MM.1S (cell line): Measurements from ENCODE around the gene MINDY3.

ENCODE experiments used
- DNase-seq: peaks from one replicate; pipeline ENCODE4 v3.0.0-alpha.2; 2015
- H2AFZ ChIP-seq: fragments of 300-600 bp; sonication (generic); 2 replicates; pipeline ENCODE4 v1.6.0; 2016; ENCODE audit warnings: antibody characterized with exemption, low read length
- H3F3A ChIP-seq: fragments of 300-600 bp; sonication (generic); 2 replicates; pipeline ENCODE4 v1.6.1; 2016; ENCODE audit warnings: mild to moderate bottlenecking, antibody characterized with exemption, low read length, moderate library complexity, mixed read lengths; ENCODE audit not compliant: insufficient read depth
- H3K27ac ChIP-seq: fragments of 300-600 bp; sonication (generic); 2 replicates; pipeline ENCODE4 v1.5.1; 2016; ENCODE audit warnings: mild to moderate bottlenecking, low read length
- H3K27me3 ChIP-seq: fragments of 300-600 bp; sonication (generic); replicated peaks from 2 replicates; pipeline ENCODE4 v1.6.0; 2016; ENCODE audit warnings: low read length; ENCODE audit not compliant: insufficient read depth
- H3K36me3 ChIP-seq: fragments of 300-600 bp; sonication (generic); replicated peaks from 2 replicates; pipeline ENCODE4 v1.6.1; 2016; ENCODE audit warnings: mild to moderate bottlenecking, low read length, mixed read lengths; ENCODE audit not compliant: insufficient read depth
- H3K4me1 ChIP-seq: fragments of 300-600 bp; sonication (generic); 2 replicates; pipeline ENCODE4 v1.6.1; 2016; ENCODE audit warnings: low read length, mixed read lengths
- H3K4me2 ChIP-seq: fragments of 300-600 bp; sonication (generic); 2 replicates; pipeline ENCODE4 v1.6.0; 2016; ENCODE audit warnings: low read depth, low read length
- H3K4me3 ChIP-seq: fragments of 300-600 bp; sonication (generic); 2 replicates; pipeline ENCODE4 v1.5.1; 2016; ENCODE audit warnings: low read length, mixed read lengths
- H3K79me2 ChIP-seq: fragments of 300-600 bp; sonication (generic); 2 replicates; pipeline ENCODE4 v1.6.1; 2016; ENCODE audit warnings: mixed run types, low read length, mixed read lengths
- H3K9ac ChIP-seq: fragments of 300-600 bp; sonication (generic); 2 replicates; pipeline ENCODE4 v1.6.1; 2016; ENCODE audit warnings: low read length, mixed read lengths
- H3K9me2 ChIP-seq: fragments of 300-600 bp; sonication (generic); replicated peaks from 2 replicates; pipeline ENCODE4 v1.6.1; 2016; ENCODE audit warnings: mild to moderate bottlenecking, low read length, mixed read lengths; ENCODE audit not compliant: insufficient read depth
- H3K9me3 ChIP-seq: fragments of 300-600 bp; sonication (generic); replicated peaks from 2 replicates; pipeline ENCODE4 v1.6.1; 2016; ENCODE audit warnings: mild to moderate bottlenecking, low read length, mixed read lengths; ENCODE audit not compliant: insufficient read depth
- H4K20me1 ChIP-seq: fragments of 300-600 bp; sonication (generic); 2 replicates; pipeline ENCODE4 v1.6.1; 2016; ENCODE audit warnings: mild to moderate bottlenecking, low read length, moderate library complexity, mixed read lengths; ENCODE audit not compliant: insufficient read depth
- EZH2 ChIP-seq: fragments of 300-600 bp; sonication (generic); optimal IDR thresholded peaks from 2 replicates; pipeline ENCODE3; 2017; ENCODE audit warnings: low read depth, mild to moderate bottlenecking, antibody characterized with exemption, low read length, mixed read lengths
- EZH2phosphoT487 ChIP-seq: fragments of 300-600 bp; sonication (generic); IDR thresholded peaks from 2 replicates; pipeline ENCODE4 v1.6.1; 2018; ENCODE audit warnings: antibody characterized with exemption, low read length
- TF ChIP-seq, protein P1 (sequence below): fragments of 300-600 bp; sonication (generic); IDR thresholded peaks from 2 replicates; pipeline ENCODE4 v1.5.1; 2016; ENCODE audit warnings: antibody characterized with exemption, low read length, mixed read lengths

Gene MINDY3

GRCh38 chr10:15869935-15870334 is 9.6 kb upstream of the MINDY3 start:
- H3K79me2 ChIP-seq: no peaks in the 10 kb centered on the region

DNA sequence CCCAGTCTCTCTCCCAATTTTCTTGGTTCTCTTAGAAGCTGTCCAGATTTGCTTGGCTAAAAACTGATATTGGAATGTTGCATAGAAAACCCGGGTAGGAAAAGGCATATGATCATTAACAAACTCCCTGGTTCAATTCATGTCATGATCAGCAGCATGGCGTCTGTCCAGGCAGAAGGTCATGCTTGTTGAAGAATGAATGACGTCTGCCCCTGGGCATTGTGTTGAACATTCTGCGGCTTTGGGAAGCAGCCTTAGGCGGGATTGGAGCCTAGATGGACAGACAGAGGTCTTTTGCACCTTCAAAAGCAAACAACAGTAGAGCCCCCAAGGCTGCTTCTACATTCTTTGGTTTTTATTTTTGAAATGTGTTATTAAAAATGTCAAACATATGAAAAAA is 7.7 kb upstream of the MINDY3 start:
- no peaks in the 10 kb centered on the region for H3F3A ChIP-seq
- no peak for TF ChIP-seq EZH2
- H3K36me3 ChIP-seq: no peaks in the 10 kb centered on the region
- no peak overlapping the region for H3K27ac ChIP-seq
- no peak for DNase-seq
- no peaks in the 10 kb centered on the region for H3K4me1 ChIP-seq
- no peaks in the 10 kb centered on the region for H3K9me2 ChIP-seq
- no peak overlapping the region for H3K9ac ChIP-seq
- H3K79me2 ChIP-seq: no peaks in the 10 kb centered on the region
- no peaks in the 10 kb centered on the region for H3K27me3 ChIP-seq
- no peak overlapping the region for H3K4me2 ChIP-seq
- no peak overlapping the region for H3K4me3 ChIP-seq
- no peaks in the 10 kb centered on the region for H4K20me1 ChIP-seq
- no peak overlapping the region for H2AFZ ChIP-seq
- H3K9me3 ChIP-seq: no peaks in the 10 kb centered on the region

More at GRCh38 chr10:15869935-15870334, 9.6 kb upstream of the MINDY3 start:
- H2AFZ ChIP-seq: no peak overlapping the region
- H3K9ac ChIP-seq: no peak overlapping the region
- H4K20me1 ChIP-seq: no peaks in the 10 kb centered on the region
- no peak overlapping the region for H3K4me2 ChIP-seq
- no peak for DNase-seq
- no peaks in the 10 kb centered on the region for H3K9me3 ChIP-seq
- TF ChIP-seq EZH2phosphoT487 (no peak), EZH2 (no peak)
- TF ChIP-seq, protein P1, sequence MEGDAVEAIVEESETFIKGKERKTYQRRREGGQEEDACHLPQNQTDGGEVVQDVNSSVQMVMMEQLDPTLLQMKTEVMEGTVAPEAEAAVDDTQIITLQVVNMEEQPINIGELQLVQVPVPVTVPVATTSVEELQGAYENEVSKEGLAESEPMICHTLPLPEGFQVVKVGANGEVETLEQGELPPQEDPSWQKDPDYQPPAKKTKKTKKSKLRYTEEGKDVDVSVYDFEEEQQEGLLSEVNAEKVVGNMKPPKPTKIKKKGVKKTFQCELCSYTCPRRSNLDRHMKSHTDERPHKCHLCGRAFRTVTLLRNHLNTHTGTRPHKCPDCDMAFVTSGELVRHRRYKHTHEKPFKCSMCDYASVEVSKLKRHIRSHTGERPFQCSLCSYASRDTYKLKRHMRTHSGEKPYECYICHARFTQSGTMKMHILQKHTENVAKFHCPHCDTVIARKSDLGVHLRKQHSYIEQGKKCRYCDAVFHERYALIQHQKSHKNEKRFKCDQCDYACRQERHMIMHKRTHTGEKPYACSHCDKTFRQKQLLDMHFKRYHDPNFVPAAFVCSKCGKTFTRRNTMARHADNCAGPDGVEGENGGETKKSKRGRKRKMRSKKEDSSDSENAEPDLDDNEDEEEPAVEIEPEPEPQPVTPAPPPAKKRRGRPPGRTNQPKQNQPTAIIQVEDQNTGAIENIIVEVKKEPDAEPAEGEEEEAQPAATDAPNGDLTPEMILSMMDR: no peak
- H3K4me3 ChIP-seq: no peak overlapping the region
- H3K27ac ChIP-seq: no peak overlapping the region
- H3F3A ChIP-seq: no peaks in the 10 kb centered on the region
- no peaks in the 10 kb centered on the region for H3K9me2 ChIP-seq
- H3K27me3 ChIP-seq: no peaks in the 10 kb centered on the region
- H3K36me3 ChIP-seq: no peaks in the 10 kb centered on the region
- H3K4me1 ChIP-seq: no peaks in the 10 kb centered on the region

DNA sequence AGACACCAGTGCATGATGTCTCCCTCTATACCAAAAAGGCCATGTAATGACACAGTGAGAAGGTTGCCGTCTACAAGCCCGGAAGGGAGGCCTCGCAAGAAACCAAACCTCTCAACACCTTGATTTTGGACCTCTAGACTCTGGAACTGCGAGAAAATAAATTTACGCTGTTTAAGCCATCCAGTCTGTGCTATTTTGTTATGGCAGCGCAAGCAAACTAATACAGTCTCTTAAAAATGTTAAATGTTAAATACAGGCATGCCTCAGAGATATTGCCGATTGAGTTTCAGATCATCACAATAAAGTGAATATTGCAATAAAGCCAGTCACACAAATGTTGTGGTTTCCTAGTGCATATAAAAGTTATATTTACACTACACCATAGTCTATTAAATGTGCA is 5.0 kb upstream of the MINDY3 start:
- H3K27ac ChIP-seq: no peak overlapping the region
- H3K36me3 ChIP-seq: no peaks in the 10 kb centered on the region
- no peak overlapping the region for H3K9ac ChIP-seq
- TF ChIP-seq, protein P1: no peak
- TF ChIP-seq EZH2phosphoT487: no peak
- TF ChIP-seq EZH2: no peak
- no peaks in the 10 kb centered on the region for H3K27me3 ChIP-seq
- no peak overlapping the region for H3K4me2 ChIP-seq
- no peaks in the 10 kb centered on the region for H3K79me2 ChIP-seq
- no peak overlapping the region for H2AFZ ChIP-seq
- no peaks in the 10 kb centered on the region for H4K20me1 ChIP-seq
- no peak overlapping the region for H3K4me3 ChIP-seq
- no peak for DNase-seq
- H3K4me1 ChIP-seq: peaks cover 8% of the 10 kb centered on the region; the same call in 1 of the 2 replicates
- no peaks in the 10 kb centered on the region for H3K9me2 ChIP-seq
- no peaks in the 10 kb centered on the region for H3K9me3 ChIP-seq
- peaks cover under 1% of the 10 kb centered on the region; the same call in 1 of the 2 replicates for H3F3A ChIP-seq

DNA sequence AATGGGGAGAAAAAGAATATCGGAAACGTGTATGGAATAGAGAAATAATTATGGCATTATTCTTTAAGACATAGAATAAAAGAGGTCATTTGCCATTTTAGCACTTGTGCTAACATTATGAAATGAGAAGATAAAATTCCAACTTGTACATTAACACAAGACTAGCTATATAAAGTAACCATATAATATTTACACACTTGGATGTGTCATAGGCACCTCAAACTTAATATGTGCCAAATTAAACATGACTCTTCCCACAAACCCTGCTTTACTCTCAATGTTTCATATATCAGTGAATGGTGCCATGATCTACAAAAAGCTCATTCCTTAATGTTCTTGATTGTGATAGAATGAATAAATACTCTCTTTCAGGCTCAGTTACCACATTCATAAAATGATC is 4.1 kb upstream of the MINDY3 start:
- TF ChIP-seq, protein P1: no peak
- TF ChIP-seq EZH2 (no peak), EZH2phosphoT487 (no peak)
- Histone ChIP-seq H3K4me2 (no peak overlapping the region), H3K36me3 (no peaks in the 10 kb centered on the region), H3K9me3 (no peaks in the 10 kb centered on the region), H3F3A (peaks cover 8% of the 10 kb centered on the region; the same call in 1 of the 2 replicates), H3K4me3 (no peak overlapping the region), H3K79me2 (peaks cover 8% of the 10 kb centered on the region), H3K9me2 (no peaks in the 10 kb centered on the region), H4K20me1 (no peaks in the 10 kb centered on the region), H3K9ac (no peak overlapping the region), H3K27ac (no peak overlapping the region), H3K4me1 (peaks cover 8% of the 10 kb centered on the region; the same call in 1 of the 2 replicates), H3K27me3 (no peaks in the 10 kb centered on the region), H2AFZ (no peak overlapping the region)
- DNase-seq: no peak
